K562 (cell line): ENCODE data around the gene OLFM3. TPM values are rescaled to one million over a fixed set of nuclear protein-coding genes. Genes with fewer than 3 reads are reported as not detected.

Experiments
- ATAC-seq: fragments of 200-7000 bp; cut with Tn5 transposase; 3 replicates; pipeline ENCODE4 v1.9.1; 2020; ENCODE audit warnings: moderate library complexity
- BruUV-seq: library from RNA; stranded (reverse); fragments of 400-500 nt; replicated peaks from 2 replicates; lab custom pipeline; 2021; lab: Mats Ljungman, UMichigan
- CTCF ChIA-PET: fragments of 300-600 bp; formaldehyde crosslinking; extraction: SDS; loops from one replicate; lab custom pipeline; 2021; ENCODE audit warnings: low intra/inter-chr PET ratio; lab: Yijun Ruan, JAX
- POLR2A ChIA-PET: fragments of 300-600, 350-650 bp; sonication (Branson Sonifier 250); formaldehyde crosslinking; extraction: SDS; loops from one replicate; lab custom pipeline; 2021; ENCODE audit warnings: antibody characterized with exemption, inconsistent platforms; lab: Yijun Ruan, JAX
- DNase-seq, 4 experiments: peaks; one replicate each; pipeline versions ENCODE4 v3.0.0 to v3.0.0-alpha.2; 2011 to 2018; ENCODE audit warnings: low spot score in 3 of 4, mixed read lengths in 3 of 4; ENCODE audit errors: extremely low read depth in 1 of 4
- FAIRE-seq: peaks from 2 replicates; lab custom pipeline; 2011; peaks lifted over from hg19 to GRCh38; lab: Jason Lieb, UNC
- H2AFZ ChIP-seq: 2 replicates; pipeline ENCODE4 v1.6.0; 2011; ENCODE audit warnings: low read depth, low read length, control low read depth, inconsistent platforms
- H3K27ac ChIP-seq: fragments of 200-600 bp; 3 replicates; pipeline ENCODE4 v1.8.0; 2011; ENCODE audit warnings: low read depth, mild to moderate bottlenecking, control low read depth, inconsistent platforms, low read length, moderate library complexity, mixed read lengths; ENCODE audit errors: extremely low read depth
- H3K27me3 ChIP-seq, 2 experiments: fragments of 300-600 bp in 1 of 2; 2 replicates in 1 of 2; 3 replicates in 1 of 2; pipeline versions ENCODE4 v1.6.0 to v1.8.0; 2011; ENCODE audit warnings: inconsistent platforms in 2 of 2, low read length in 2 of 2, mild to moderate bottlenecking in 1 of 2, mixed read lengths in 1 of 2, moderate library complexity in 1 of 2; ENCODE audit not compliant: control insufficient read depth in 2 of 2, insufficient read depth in 2 of 2
- H3K36me3 ChIP-seq: fragments of 300-600 bp; 3 replicates; pipeline ENCODE4 v1.8.0; 2011; ENCODE audit warnings: mild to moderate bottlenecking, low read length, inconsistent platforms; ENCODE audit not compliant: control insufficient read depth, insufficient read depth
- H3K4me1 ChIP-seq, 2 experiments: fragments of 200-600 bp in 1 of 2; replicated peaks in 1 of 2; 2 replicates in 1 of 2; 3 replicates in 1 of 2; pipeline versions ENCODE4 v1.5.1 to v1.8.0; 2011; ENCODE audit warnings: inconsistent platforms in 2 of 2, low read length in 2 of 2, mild to moderate bottlenecking in 1 of 2, mixed read lengths in 1 of 2, moderate library complexity in 1 of 2; ENCODE audit not compliant: control insufficient read depth in 2 of 2, insufficient read depth in 2 of 2
- H3K4me2 ChIP-seq: 2 replicates; pipeline ENCODE4 v1.6.1; 2011; ENCODE audit warnings: low read length, control low read depth, inconsistent platforms, mixed read lengths; ENCODE audit not compliant: insufficient read depth
- H3K4me3 ChIP-seq: fragments of 200-600 bp; sonication (generic), shearing (Covaris generic); 2 replicates; pipeline ENCODE4 v1.5.1; 2016; ENCODE audit warnings: control low read depth, inconsistent platforms
- H3K79me2 ChIP-seq: fragments of 200-600 bp; 3 replicates; pipeline ENCODE4 v1.8.0; 2011; ENCODE audit warnings: low read length, inconsistent platforms; ENCODE audit not compliant: control insufficient read depth, insufficient read depth
- H3K9ac ChIP-seq, 2 experiments: 2 replicates each; pipeline versions ENCODE4 v1.6.0 to v1.6.1; 2011; ENCODE audit warnings: low read depth in 2 of 2, low read length in 2 of 2, control low read depth in 1 of 2, inconsistent platforms in 1 of 2, mild to moderate bottlenecking in 1 of 2, mixed read lengths in 1 of 2; ENCODE audit not compliant: insufficient read depth in 1 of 2
- H3K9me1 ChIP-seq: one replicate; pipeline ENCODE4 v1.6.0; 2011; ENCODE audit warnings: inconsistent platforms, mild to moderate bottlenecking, low read length, moderate library complexity; ENCODE audit not compliant: control insufficient read depth, insufficient read depth
- H3K9me3 ChIP-seq: replicated peaks from 2 replicates; pipeline ENCODE4 v1.5.1; 2011; ENCODE audit warnings: low read depth, low read length, inconsistent platforms; ENCODE audit not compliant: control insufficient read depth, insufficient read depth
- H4K20me1 ChIP-seq: replicated peaks from 2 replicates; pipeline ENCODE4 v1.6.1; 2011; ENCODE audit warnings: low read length, inconsistent platforms, mixed read lengths; ENCODE audit not compliant: control insufficient read depth, insufficient read depth
- CREB1 ChIP-seq, 2 experiments: sonication (generic) in 1 of 2; formaldehyde crosslinking in 1 of 2; IDR thresholded peaks; 2 replicates each; pipeline versions ENCODE4 v1.6.1 to v1.8.0; 2012 to 2022; ENCODE audit warnings: inconsistent platforms in 1 of 2, mild to moderate bottlenecking in 1 of 2, missing genetic modification reagents in 1 of 2, moderate library complexity in 1 of 2
- MAFF ChIP-seq: IDR thresholded peaks from 2 replicates; pipeline ENCODE4 v1.6.1; 2012; ENCODE audit warnings: low read length, improper control_type of control experiment
- MAFG ChIP-seq: fragments of 450-650 bp; conservative IDR thresholded peaks from 2 replicates; pipeline ENCODE4 v1.6.1; 2016; ENCODE audit warnings: missing genetic modification characterization, missing compliant biosample characterization
- MCM3 ChIP-seq: fragments of 450-650 bp; IDR thresholded peaks from 2 replicates; pipeline ENCODE4 v1.6.1; 2016
- MTA2 ChIP-seq: fragments of 450-650 bp; IDR thresholded peaks from 2 replicates; pipeline ENCODE4 v1.6.1; 2016; ENCODE audit warnings: low read depth
- NEUROD1 ChIP-seq: fragments of 150-350 bp; IDR thresholded peaks from 2 replicates; pipeline ENCODE4 v1.6.1; 2014; ENCODE audit warnings: borderline replicate concordance, low read length, low read depth; ENCODE audit not compliant: partially characterized antibody
- POLR3G ChIP-seq: IDR thresholded peaks from 2 replicates; pipeline ENCODE4 v1.6.1; 2011; ENCODE audit not compliant: insufficient read length, insufficient replicate concordance; ENCODE audit errors: extremely low read depth
- PTBP1 ChIP-seq: fragments of 200-400 bp; formaldehyde crosslinking; IDR thresholded peaks from 2 replicates; pipeline ENCODE4 v1.6.1; 2017; ENCODE audit warnings: low read depth, low read length
- RAD21 ChIP-seq, 2 experiments: fragments of 250-450 bp in 1 of 2; fragments of 450-650 bp in 1 of 2; sonication (Bioruptor Pico) in 1 of 2; formaldehyde crosslinking in 1 of 2; IDR thresholded peaks in 1 of 2; conservative IDR thresholded peaks in 1 of 2; 2 replicates each; pipeline versions ENCODE4 v1.4.0 to v1.8.0; 2020 to 2022; ENCODE audit warnings: mild to moderate bottlenecking in 2 of 2, moderate library complexity in 1 of 2
- RAD51 ChIP-seq: fragments of 450-650 bp; IDR thresholded peaks from 2 replicates; pipeline ENCODE4 v1.7.1; 2016; ENCODE audit warnings: low read depth, mild to moderate bottlenecking, borderline replicate concordance
- SLC30A9 ChIP-seq: fragments of 250-450 bp; sonication (Bioruptor Pico); IDR thresholded peaks from 2 replicates; pipeline ENCODE4 v1.8.0; 2022; ENCODE audit warnings: mild to moderate bottlenecking, moderate library complexity
- SNIP1 ChIP-seq: fragments of 450-650 bp; IDR thresholded peaks from 2 replicates; pipeline ENCODE4 v1.7.1; 2017; ENCODE audit warnings: low read depth, mild to moderate bottlenecking
- SRF ChIP-seq, 2 experiments: fragments of 250-450, 450-650 bp in 1 of 2; sonication (Bioruptor Pico) in 1 of 2; sonication (generic) in 1 of 2; formaldehyde crosslinking; IDR thresholded peaks; 2 replicates each; pipeline versions ENCODE4 v1.5.0 to v1.5.1; 2020 to 2022; ENCODE audit warnings: mild to moderate bottlenecking in 1 of 2, missing genetic modification reagents in 1 of 2
- ZFP36 ChIP-seq: fragments of 150-350 bp; IDR thresholded peaks from 2 replicates; pipeline ENCODE4 v1.6.1; 2018; ENCODE audit warnings: low read length, low read depth; ENCODE audit not compliant: partially characterized antibody
- ZNF830 ChIP-seq: fragments of 250-450 bp; sonication (Bioruptor Pico); IDR thresholded peaks from 2 replicates; pipeline ENCODE4 v1.5.0; 2021; ENCODE audit warnings: mild to moderate bottlenecking
- WGBS: fragments of 100-300 bp; shearing (Covaris generic); methylation state at CpG from one replicate; pipeline ENCODE4 v1.1.6; 2016; ENCODE audit warnings: low coverage, mixed read lengths; ENCODE audit not compliant: insufficient coverage; ENCODE audit errors: missing lambda C conversion rate; 5-methylcytosine and 5-hydroxymethylcytosine counted together
- in situ Hi-C: fragments of 300-500 bp; cut with MboI; formaldehyde crosslinking; loops from 4 replicates; pipeline ENCODE4 v1.15.0; 2018; ENCODE audit warnings: inconsistent platforms, mixed read lengths
- intact Hi-C: fragments of 100-400 bp; cut with micrococcal nuclease; formaldehyde crosslinking; loops from 2 replicates; pipeline ENCODE4 v1.14.2; 2022
- polyA plus RNA-seq, 8 experiments: library from polyadenylated mRNA; depleted of rRNA in 4 of 8; stranded (reverse) in 5 of 8; unstranded in 3 of 8; fragments of >200 nt; fragmentation: Nextera tagmentation in 2 of 8; fragmentation: Illumina TruSeq in 1 of 8; extraction: Ambion mirVana in 2 of 8; extraction: Trizol in 1 of 8; gene quantifications; 2 replicates each; pipeline versions ENCODE4 v1.2.1 to v1.2.3, GENCODE V29; 2011 to 2014; ENCODE audit warnings: inconsistent platforms in 1 of 8, missing spikeins in 1 of 8
- total RNA-seq, 7 experiments: library from RNA; depleted of rRNA in 6 of 7; stranded (reverse); fragments of >200 nt in 6 of 7; fragmentation: Illumina TruSeq in 2 of 7; extraction: Trizol in 2 of 7; gene quantifications; 2 replicates each; pipeline versions ENCODE4 v1.2.1 to v1.2.3, GENCODE V29; 2011 to 2021; ENCODE audit warnings: low replicate concordance in 1 of 7
- TF ChIP-seq, protein P1 (sequence below): fragments of 450-650 bp; IDR thresholded peaks from 2 replicates; pipeline ENCODE4 v1.6.1; 2017; ENCODE audit warnings: antibody characterized with exemption

Gene OLFM3
- total and polyA plus RNA-seq, 9 of the 15 experiments (the other 6 are each of a cell fraction or from before 2014, with no cell fraction given) = 0.07 TPM; not detected in 8

DNA sequence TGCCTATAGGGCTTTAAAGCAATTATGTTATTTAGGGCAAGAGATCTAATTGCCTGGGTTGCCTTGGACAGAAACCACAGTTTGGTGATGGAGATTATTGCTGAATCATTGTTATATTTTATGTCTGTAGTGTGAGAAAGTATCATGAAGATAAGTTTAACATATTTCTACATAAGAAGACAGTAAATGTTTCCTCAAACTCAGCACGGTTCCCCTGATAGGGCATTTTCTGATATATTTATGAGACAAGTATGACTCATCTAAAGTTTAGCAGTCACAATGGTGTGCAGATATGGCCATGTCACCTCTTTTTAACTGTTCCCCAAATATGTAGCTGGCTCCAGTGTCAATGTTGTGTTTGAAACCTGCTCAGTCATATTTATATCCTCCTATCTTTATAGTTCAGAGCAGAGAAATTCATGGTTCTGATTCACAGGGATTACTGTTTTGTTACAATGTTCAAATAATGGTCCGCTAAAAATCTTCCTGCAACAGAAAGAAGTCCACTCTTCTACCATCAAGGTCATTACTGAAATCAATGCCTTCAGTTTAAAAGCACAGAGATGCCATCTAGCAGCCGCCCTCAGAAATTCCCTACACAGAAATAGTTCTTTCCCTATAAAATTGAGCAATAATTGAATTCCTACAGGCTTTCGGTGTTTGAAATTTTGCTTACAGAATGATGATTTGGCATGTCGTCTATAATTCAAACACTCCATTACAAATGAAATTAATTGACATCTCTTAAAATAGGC is 3.7 kb downstream of the OLFM3 start:
- BruUV-seq = no TSS peak

DNA sequence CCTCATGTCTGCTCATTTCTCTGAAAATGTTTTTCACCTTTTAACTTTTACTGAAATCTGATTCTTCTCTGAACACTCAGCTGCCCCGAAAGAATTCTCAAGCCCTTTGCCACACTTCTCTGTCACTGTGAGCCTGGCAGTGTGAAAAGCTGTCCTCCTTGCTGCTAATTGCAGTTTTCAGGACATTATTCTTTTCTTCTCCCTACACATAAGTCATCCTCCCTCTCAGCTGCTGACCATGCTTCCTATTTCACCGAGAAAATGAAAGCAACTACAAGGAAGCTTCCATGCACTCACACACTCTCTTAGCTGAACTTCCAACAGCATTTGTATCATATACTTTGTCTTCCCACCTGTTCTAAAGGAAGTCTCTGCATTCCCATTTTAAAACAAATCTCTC is 15.8 kb downstream of the OLFM3 start:
- WGBS = 0% methylated on average over 2 of the region's 2 CpGs
- Histone ChIP-seq H3K36me3 (no peaks in the 10 kb centered on the region), H2AFZ (no peak overlapping the region), H3K27ac (no peak overlapping the region), H3K9me1 (no peaks in the 10 kb centered on the region), H3K4me1 (no peaks in the 10 kb centered on the region), H3K4me2 (no peak overlapping the region), H3K4me3 (no peak overlapping the region), H3K79me2 (no peaks in the 10 kb centered on the region), H4K20me1 (no peaks in the 10 kb centered on the region), H3K9ac (no peak overlapping the region), H3K27me3 (no peaks in the 10 kb centered on the region), H3K9me3 (no peaks in the 10 kb centered on the region)
- intact Hi-C loops (no loop called here), in situ Hi-C loops (no loop called here)
- DNase-seq (no peak), FAIRE-seq (no peak), ATAC-seq (no peak)
- ChIA-PET POLR2A (no interaction called here), CTCF (no interaction called here)
- BruUV-seq = no TSS peak
- no peak for TF ChIP-seq NEUROD1
- TF ChIP-seq RAD51 = no peak
- no peak for TF ChIP-seq PTBP1
- TF ChIP-seq SLC30A9 (CRISPR knock-in tag) = no peak
- no peak for TF ChIP-seq ZNF830 (CRISPR knock-in tag)
- TF ChIP-seq MTA2 = no peak
- TF ChIP-seq, protein P1, sequence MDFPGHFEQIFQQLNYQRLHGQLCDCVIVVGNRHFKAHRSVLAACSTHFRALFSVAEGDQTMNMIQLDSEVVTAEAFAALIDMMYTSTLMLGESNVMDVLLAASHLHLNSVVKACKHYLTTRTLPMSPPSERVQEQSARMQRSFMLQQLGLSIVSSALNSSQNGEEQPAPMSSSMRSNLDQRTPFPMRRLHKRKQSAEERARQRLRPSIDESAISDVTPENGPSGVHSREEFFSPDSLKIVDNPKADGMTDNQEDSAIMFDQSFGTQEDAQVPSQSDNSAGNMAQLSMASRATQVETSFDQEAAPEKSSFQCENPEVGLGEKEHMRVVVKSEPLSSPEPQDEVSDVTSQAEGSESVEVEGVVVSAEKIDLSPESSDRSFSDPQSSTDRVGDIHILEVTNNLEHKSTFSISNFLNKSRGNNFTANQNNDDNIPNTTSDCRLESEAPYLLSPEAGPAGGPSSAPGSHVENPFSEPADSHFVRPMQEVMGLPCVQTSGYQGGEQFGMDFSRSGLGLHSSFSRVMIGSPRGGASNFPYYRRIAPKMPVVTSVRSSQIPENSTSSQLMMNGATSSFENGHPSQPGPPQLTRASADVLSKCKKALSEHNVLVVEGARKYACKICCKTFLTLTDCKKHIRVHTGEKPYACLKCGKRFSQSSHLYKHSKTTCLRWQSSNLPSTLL = no peak
- no peak for TF ChIP-seq SNIP1
- no peak for TF ChIP-seq CREB1 (IDR thresholded peaks at IDR 0.05)
- no peak for TF ChIP-seq CREB1 (CRISPR knock-in tag; IDR thresholded peaks at IDR 0.05)
- TF ChIP-seq POLR3G = no peak
- TF ChIP-seq RAD21 (CRISPR knock-in tag; conservative IDR thresholded peaks at IDR 0.05 in 1 of 2, IDR thresholded peaks at IDR 0.05 in 1 of 2) = no peak

More for the DNA sequence above, 3.7 kb downstream of the OLFM3 start:
- intact Hi-C loops (no loop called here), in situ Hi-C loops (no loop called here)
- no peaks in the 10 kb centered on the region for H3K36me3 ChIP-seq
- CTCF ChIA-PET = no interaction called here
- no peaks in the 10 kb centered on the region for H3K9me1 ChIP-seq
- DNase-seq (no peak), ATAC-seq (no peak), FAIRE-seq (no peak)
- H3K27ac ChIP-seq = no peak overlapping the region
- H3K79me2 ChIP-seq = no peaks in the 10 kb centered on the region
- H3K9me3 ChIP-seq = no peaks in the 10 kb centered on the region
- H3K4me1 ChIP-seq = no peaks in the 10 kb centered on the region
- 0 out of 2 replicates have a peak, but pooled peaks have one; percentile 26 for TF ChIP-seq MAFG
- TF ChIP-seq ZFP36 = no peak
- TF ChIP-seq SRF (CRISPR knock-in tag; IDR thresholded peaks at IDR 0.05) = no peak
- TF ChIP-seq MCM3 = no peak
- TF ChIP-seq MAFF = peak; percentile 6; the same call in 1 of the 2 replicates
- no peak overlapping the region for H3K9ac ChIP-seq
- H3K4me3 ChIP-seq = no peak overlapping the region
- POLR2A ChIA-PET = no interaction called here
- no peaks in the 10 kb centered on the region for H4K20me1 ChIP-seq
- no peaks in the 10 kb centered on the region for H3K27me3 ChIP-seq
- no peak overlapping the region for H2AFZ ChIP-seq
- 5% methylated on average over 5 of the region's 5 CpGs for WGBS
- H3K4me2 ChIP-seq = no peak overlapping the region
